ENCODE measurements around the gene HARBI1.

Gene HARBI1

GRCh38 chr11:46612326-46612725 lies 4.7 kb downstream of the HARBI1 start:
- H3K36me3 Mint-ChIP-seq, result no peaks in the 10 kb centered on the region
- H3K27me3 Mint-ChIP-seq, result no peaks in the 10 kb centered on the region
- no peaks in the 10 kb centered on the region for H3K9me3 Mint-ChIP-seq
- no peak overlapping the region for H3K27ac Mint-ChIP-seq
- ATAC-seq, result no peak
- no peak overlapping the region for H3K4me3 Mint-ChIP-seq
- peaks cover 27% of the 10 kb centered on the region for H3K4me1 Mint-ChIP-seq

- Mint-ChIP-seq H3K4me3 (no peak overlapping the region), H3K27me3 (no peaks in the 10 kb centered on the region), H3K9me3 (no peaks in the 10 kb centered on the region), H3K36me3 (no peaks in the 10 kb centered on the region), H3K4me1 (peaks cover 24% of the 10 kb centered on the region), H3K27ac (no peak overlapping the region)
- no peak for ATAC-seq
These were observed 5.3 kb downstream of the HARBI1 start for GRCh38 chr11:46611526-46612304.

- no peaks in the 10 kb centered on the region for H3K27me3 Mint-ChIP-seq
- peaks cover 5% of the 10 kb centered on the region for H3K4me1 Mint-ChIP-seq
- H3K36me3 Mint-ChIP-seq, result no peaks in the 10 kb centered on the region
- H3K9me3 Mint-ChIP-seq, result no peaks in the 10 kb centered on the region
- H3K4me3 Mint-ChIP-seq, result no peak overlapping the region
- H3K27ac Mint-ChIP-seq, result no peak overlapping the region
- no peak for ATAC-seq
These were observed 7.6 kb downstream of the HARBI1 start for GRCh38 chr11:46609386-46609785.

GRCh38 chr11:46607516-46607915 lies 9.5 kb downstream of the HARBI1 start:
- peaks cover 9% of the 10 kb centered on the region for H3K36me3 Mint-ChIP-seq
- no peak for ATAC-seq
- H3K9me3 Mint-ChIP-seq, result peaks cover 7% of the 10 kb centered on the region
- peaks cover 17% of the 10 kb centered on the region for H3K4me1 Mint-ChIP-seq
- no peaks in the 10 kb centered on the region for H3K27me3 Mint-ChIP-seq
- H3K4me3 Mint-ChIP-seq, result no peak overlapping the region
- no peak overlapping the region for H3K27ac Mint-ChIP-seq

GRCh38 chr11:46604796-46605195 lies 12.2 kb downstream of the HARBI1 start:
- Mint-ChIP-seq H3K27me3 (no peaks in the 10 kb centered on the region), H3K9me3 (peaks cover 7% of the 10 kb centered on the region), H3K4me3 (no peak overlapping the region), H3K4me1 (peaks cover 11% of the 10 kb centered on the region), H3K36me3 (peaks cover 9% of the 10 kb centered on the region), H3K27ac (no peak overlapping the region)
- ATAC-seq, result no peak

- Mint-ChIP-seq H3K36me3 (peaks cover 9% of the 10 kb centered on the region), H3K27ac (peak overlapping the region; percentile 53), H3K4me1 (peaks cover 11% of the 10 kb centered on the region), H3K9me3 (peaks cover 7% of the 10 kb centered on the region), H3K27me3 (no peaks in the 10 kb centered on the region), H3K4me3 (peak overlapping the region; percentile 45)
- peak; percentile 64 for ATAC-seq
These were observed 13.2 kb downstream of the HARBI1 start for GRCh38 chr11:46603704-46604308.

GRCh38 chr11:46601129-46601528 lies 15.9 kb downstream of the HARBI1 start:
- Mint-ChIP-seq H3K27ac (no peak overlapping the region), H3K27me3 (no peaks in the 10 kb centered on the region), H3K9me3 (peaks cover 7% of the 10 kb centered on the region), H3K4me1 (peaks cover 11% of the 10 kb centered on the region), H3K4me3 (no peak overlapping the region), H3K36me3 (peaks cover 9% of the 10 kb centered on the region)
- no peak for ATAC-seq

GRCh38 chr11:46600194-46600960 lies 16.6 kb downstream of the HARBI1 start:
- peaks cover 9% of the 10 kb centered on the region for H3K36me3 Mint-ChIP-seq
- ATAC-seq, result no peak
- peaks cover 7% of the 10 kb centered on the region for H3K9me3 Mint-ChIP-seq
- H3K27me3 Mint-ChIP-seq, result no peaks in the 10 kb centered on the region
- H3K4me1 Mint-ChIP-seq, result peaks cover 11% of the 10 kb centered on the region
- H3K4me3 Mint-ChIP-seq, result no peak overlapping the region
- no peak overlapping the region for H3K27ac Mint-ChIP-seq

- Mint-ChIP-seq H3K9me3 (peaks cover 7% of the 10 kb centered on the region), H3K4me3 (no peak overlapping the region), H3K36me3 (peaks cover 9% of the 10 kb centered on the region), H3K27me3 (no peaks in the 10 kb centered on the region), H3K4me1 (peaks cover 11% of the 10 kb centered on the region), H3K27ac (no peak overlapping the region)
- ATAC-seq, result no peak
These were observed 17.5 kb downstream of the HARBI1 start for GRCh38 chr11:46599340-46600193.

- no peaks in the 10 kb centered on the region for H3K36me3 Mint-ChIP-seq
- peaks cover 12% of the 10 kb centered on the region for H3K4me1 Mint-ChIP-seq
- no peak overlapping the region for H3K4me3 Mint-ChIP-seq
- no peaks in the 10 kb centered on the region for H3K9me3 Mint-ChIP-seq
- no peaks in the 10 kb centered on the region for H3K27me3 Mint-ChIP-seq
- H3K27ac Mint-ChIP-seq, result no peak overlapping the region
- no peak for ATAC-seq
These were observed 19.3 kb downstream of the HARBI1 start for GRCh38 chr11:46597609-46598219.

GRCh38 chr11:46597155-46597554 lies 19.9 kb downstream of the HARBI1 start:
- no peaks in the 10 kb centered on the region for H3K27me3 Mint-ChIP-seq
- H3K4me3 Mint-ChIP-seq, result no peak overlapping the region
- no peak for ATAC-seq
- no peaks in the 10 kb centered on the region for H3K9me3 Mint-ChIP-seq
- H3K27ac Mint-ChIP-seq, result no peak overlapping the region
- H3K4me1 Mint-ChIP-seq, result peaks cover 18% of the 10 kb centered on the region
- H3K36me3 Mint-ChIP-seq, result no peaks in the 10 kb centered on the region

- no peaks in the 10 kb centered on the region for H3K27me3 Mint-ChIP-seq
- no peaks in the 10 kb centered on the region for H3K9me3 Mint-ChIP-seq
- peak overlapping the region; percentile 88 for H3K27ac Mint-ChIP-seq
- H3K4me1 Mint-ChIP-seq, result peaks cover 29% of the 10 kb centered on the region
- peak overlapping the region; percentile 92 for H3K4me3 Mint-ChIP-seq
- no peak for ATAC-seq
- peaks cover 8% of the 10 kb centered on the region for H3K36me3 Mint-ChIP-seq
These were observed 22.2 kb downstream of the HARBI1 start for GRCh38 chr11:46594785-46595184.

- Mint-ChIP-seq H3K4me1 (peaks cover 29% of the 10 kb centered on the region), H3K27ac (peak overlapping the region; percentile 88), H3K36me3 (peaks cover 8% of the 10 kb centered on the region), H3K4me3 (peak overlapping the region; percentile 92), H3K27me3 (no peaks in the 10 kb centered on the region), H3K9me3 (no peaks in the 10 kb centered on the region)
- ATAC-seq, result peak; percentile 5
These were observed 22.7 kb downstream of the HARBI1 start for GRCh38 chr11:46594374-46594700.

GRCh38 chr11:46593550-46594373 lies 23.3 kb downstream of the HARBI1 start, which contains the start of gene AMBRA1:
TSS of gene AMBRA1 (minus strand) at chr11:46594023. CDS start at chr11:46548380, 45,643 bp downstream.
- H3K36me3 Mint-ChIP-seq, result peaks cover 8% of the 10 kb centered on the region
- ATAC-seq, result peak; percentile 91
- peaks cover 34% of the 10 kb centered on the region for H3K4me1 Mint-ChIP-seq
- H3K27me3 Mint-ChIP-seq, result no peaks in the 10 kb centered on the region
- H3K9me3 Mint-ChIP-seq, result no peaks in the 10 kb centered on the region
- H3K4me3 Mint-ChIP-seq, result peak within 1 kb of the TSS; percentile 92
- H3K27ac Mint-ChIP-seq, result peak within 1 kb of the TSS; percentile 88

Measured in stimulated activated memory B cell treated with anti-CD40 and anti-IgM and Interleukin-4, amounts not matched to agents 10 μg/mL and 1 μg/mL and 100 μg/mL, for 72 hours (primary cell).